Choroid plexus epithelial cell (primary cell): ENCODE data around the gene PRKCSH.

Experiments used
- DNase-seq: peaks from one replicate; pipeline ENCODE4 v3.0.0-alpha.2; 2010; ENCODE audit warnings: low read depth
- H3K4me3 ChIP-seq: 2 replicates; pipeline ENCODE4 v1.5.1; 2011; ENCODE audit warnings: low read depth, mild to moderate bottlenecking, control low read depth, low read length, moderate library complexity
- CTCF ChIP-seq: conservative IDR thresholded peaks from 2 replicates; pipeline ENCODE4 v1.5.1; 2011; ENCODE audit warnings: low read depth, mild to moderate bottlenecking, control low read depth, inconsistent platforms, low read length, moderate library complexity

Gene PRKCSH

DNA sequence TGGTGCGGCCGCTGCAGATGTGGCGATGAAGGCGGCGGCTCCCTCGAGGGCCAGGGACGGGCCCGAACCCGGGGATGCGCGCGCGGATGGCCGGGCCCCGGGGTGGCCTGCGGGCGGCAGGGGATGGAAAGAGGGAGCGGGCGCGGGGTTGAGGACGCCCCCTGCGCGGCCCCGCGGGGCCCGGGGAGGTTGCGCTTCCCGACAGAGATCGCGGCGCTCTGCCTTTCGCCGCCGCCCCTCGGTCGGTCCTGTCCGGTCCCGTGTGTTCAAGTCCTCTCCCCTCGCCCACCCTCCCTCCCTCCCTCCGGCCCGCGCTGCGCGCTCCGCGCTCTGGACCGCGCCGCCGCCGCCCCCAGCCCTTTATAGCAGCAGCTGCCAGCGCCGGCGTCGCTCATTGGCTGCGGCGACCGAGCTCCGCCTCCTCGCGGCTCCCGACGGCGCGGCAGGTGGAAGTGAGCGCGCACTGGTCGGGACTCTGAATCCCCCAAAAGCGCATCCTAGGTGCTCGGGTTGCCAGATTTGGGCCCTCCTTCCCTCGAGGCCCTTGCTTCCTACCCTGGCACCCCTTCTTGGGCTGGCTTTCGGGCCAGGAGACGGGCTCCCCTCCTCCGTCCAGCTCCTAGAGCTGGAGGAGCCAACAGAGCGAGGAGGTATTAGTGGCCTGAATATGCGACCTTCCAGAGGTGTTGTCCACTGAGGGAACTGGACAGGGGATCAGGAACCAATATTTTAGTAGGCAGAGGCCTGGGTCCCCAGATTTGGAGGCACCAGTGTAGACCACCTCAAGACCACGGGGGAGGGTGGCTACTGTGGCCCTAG, 45.5 kb downstream of the PRKCSH start, which contains the start of gene ELAVL3:
ELAVL3 (minus strand) TSS at position 332 of the 819 bp plus-strand sequence. CDS start 438 bp downstream, outside the sequence.
- no peak for DNase-seq
- H3K4me3 ChIP-seq: no peak within 1 kb of the TSS
- no peak for TF ChIP-seq CTCF

- TF ChIP-seq CTCF: no peak
- H3K4me3 ChIP-seq: peak overlapping the region; percentile 53
- DNase-seq: peak; percentile 90
Observed at GRCh38 chr19:11481534-11482383, 46.3 kb downstream of the PRKCSH start.

- H3K4me3 ChIP-seq: peak overlapping the region; percentile 53
- TF ChIP-seq CTCF: peak; percentile 64
- peak; percentile 84 for DNase-seq
Observed at GRCh38 chr19:11482384-11483050, 47.1 kb downstream of the PRKCSH start.

GRCh38 chr19:11483366-11484111, 48.1 kb downstream of the PRKCSH start:
- H3K4me3 ChIP-seq: no peak overlapping the region
- no peak for DNase-seq
- no peak for TF ChIP-seq CTCF

GRCh38 chr19:11485245-11485837, 49.9 kb downstream of the PRKCSH start:
- no peak for DNase-seq
- no peak for TF ChIP-seq CTCF
- no peak overlapping the region for H3K4me3 ChIP-seq
